GM10266 (cell line): Measurements from ENCODE around the gene PHF11.

ENCODE experiments used
- DNase-seq: peaks from one replicate; pipeline ENCODE4 v3.0.0; 2012; ENCODE audit errors: extremely low spot score
- TF ChIP-seq, protein P1 (sequence below): IDR thresholded peaks from 2 replicates; pipeline ENCODE4 v1.5.1; 2012; ENCODE audit warnings: mild to moderate bottlenecking, low read depth; ENCODE audit not compliant: control insufficient read depth, insufficient read depth; ENCODE audit errors: missing control alignments

PHF11 gene

DNA sequence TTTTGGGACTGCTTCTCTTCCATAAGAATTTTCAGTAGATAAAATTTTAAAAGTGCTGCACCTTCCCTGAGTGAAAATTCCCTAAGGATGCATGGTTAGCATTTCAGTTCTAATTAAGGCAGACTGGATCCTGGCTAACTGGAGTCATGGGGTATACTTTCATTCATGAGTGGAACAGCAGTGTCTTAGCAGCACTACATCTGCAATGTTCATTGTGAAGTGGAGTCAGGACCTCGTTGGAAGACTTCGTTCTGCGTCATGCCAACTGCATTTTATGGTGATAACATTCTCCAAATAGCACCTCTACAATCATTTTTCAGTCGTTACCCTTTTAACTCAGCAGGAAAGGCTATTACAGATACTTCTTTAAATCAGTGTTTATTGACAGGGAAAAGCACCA lies 25.5 kb downstream of the PHF11 start:
- no peak for DNase-seq
- TF ChIP-seq, protein P1, sequence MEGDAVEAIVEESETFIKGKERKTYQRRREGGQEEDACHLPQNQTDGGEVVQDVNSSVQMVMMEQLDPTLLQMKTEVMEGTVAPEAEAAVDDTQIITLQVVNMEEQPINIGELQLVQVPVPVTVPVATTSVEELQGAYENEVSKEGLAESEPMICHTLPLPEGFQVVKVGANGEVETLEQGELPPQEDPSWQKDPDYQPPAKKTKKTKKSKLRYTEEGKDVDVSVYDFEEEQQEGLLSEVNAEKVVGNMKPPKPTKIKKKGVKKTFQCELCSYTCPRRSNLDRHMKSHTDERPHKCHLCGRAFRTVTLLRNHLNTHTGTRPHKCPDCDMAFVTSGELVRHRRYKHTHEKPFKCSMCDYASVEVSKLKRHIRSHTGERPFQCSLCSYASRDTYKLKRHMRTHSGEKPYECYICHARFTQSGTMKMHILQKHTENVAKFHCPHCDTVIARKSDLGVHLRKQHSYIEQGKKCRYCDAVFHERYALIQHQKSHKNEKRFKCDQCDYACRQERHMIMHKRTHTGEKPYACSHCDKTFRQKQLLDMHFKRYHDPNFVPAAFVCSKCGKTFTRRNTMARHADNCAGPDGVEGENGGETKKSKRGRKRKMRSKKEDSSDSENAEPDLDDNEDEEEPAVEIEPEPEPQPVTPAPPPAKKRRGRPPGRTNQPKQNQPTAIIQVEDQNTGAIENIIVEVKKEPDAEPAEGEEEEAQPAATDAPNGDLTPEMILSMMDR: no peak

DNA sequence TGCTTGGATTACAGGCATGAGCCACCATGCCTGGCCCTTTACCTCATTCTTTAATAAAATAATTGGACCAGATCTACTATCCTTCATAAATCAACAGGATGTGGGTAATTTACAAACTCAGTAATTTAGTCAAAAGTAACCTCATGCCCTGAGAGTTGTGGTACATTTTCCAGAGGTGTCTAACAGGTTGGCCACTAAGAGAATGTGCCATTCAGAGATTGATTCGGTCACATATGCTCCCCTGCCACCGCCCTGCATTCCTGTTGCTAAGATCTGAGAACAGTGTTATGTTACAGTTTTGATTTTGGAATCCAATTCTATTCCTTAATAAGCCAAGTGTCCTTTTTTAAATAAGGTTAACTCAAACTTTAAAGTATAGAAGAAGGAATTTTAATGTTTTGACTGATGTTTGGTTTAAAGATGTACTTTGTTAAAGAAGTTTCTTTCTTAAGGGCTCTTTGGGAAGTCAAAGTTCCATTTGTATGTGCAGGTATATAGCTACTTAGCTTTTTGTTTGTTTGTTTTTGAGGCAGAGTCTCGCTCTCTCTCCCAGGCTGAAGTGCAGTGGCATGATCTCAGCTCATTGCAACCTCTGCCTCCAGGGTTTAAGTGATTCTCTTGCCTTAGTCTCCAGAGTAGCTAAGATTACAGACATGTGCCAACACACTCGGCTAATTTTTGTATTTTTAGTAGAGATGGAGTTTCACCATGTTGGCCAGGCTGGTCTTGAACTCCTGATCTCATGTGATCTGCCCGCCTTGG lies 29.2 kb downstream of the PHF11 start:
- TF ChIP-seq, protein P1: no peak
- DNase-seq: no peak

DNA sequence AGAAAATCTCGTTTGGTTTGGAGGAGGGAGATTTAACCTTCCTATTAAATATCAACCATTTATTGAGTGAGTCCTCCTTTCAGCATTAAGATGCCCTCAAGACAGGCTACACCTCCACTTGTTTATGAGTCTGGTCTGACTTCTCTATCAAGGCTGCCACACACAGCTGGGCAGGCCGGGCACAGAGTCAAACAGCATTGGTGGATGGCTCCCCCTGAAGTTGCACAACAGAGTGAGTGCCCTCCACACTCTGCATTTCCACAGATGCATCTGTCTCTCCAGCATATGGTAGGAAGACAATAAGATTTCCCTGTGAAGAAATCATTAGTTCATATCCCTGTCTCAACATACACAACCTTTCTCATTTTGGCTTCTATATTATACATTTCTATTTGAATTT lies 31.4 kb downstream of the PHF11 start:
- TF ChIP-seq, protein P1: no peak
- DNase-seq: no peak

DNA sequence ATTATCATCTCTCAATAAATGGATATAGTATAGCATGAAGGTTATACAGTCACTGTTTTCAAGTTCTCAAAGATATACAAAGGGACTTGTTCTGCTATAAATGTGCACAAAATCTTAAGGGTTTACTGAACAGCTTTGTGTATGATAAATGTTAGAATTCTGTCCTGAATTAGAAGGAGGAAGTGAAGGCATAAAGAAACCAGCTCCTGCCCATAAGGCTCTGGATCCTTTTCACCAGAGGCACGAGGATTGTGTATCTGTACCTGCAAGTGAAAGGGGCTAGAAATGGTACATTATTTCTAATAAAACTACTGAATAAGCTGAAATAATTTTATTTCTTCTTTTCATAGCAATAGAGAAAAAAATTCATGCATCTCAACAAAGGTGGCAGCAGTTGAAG lies 32.4 kb downstream of the PHF11 start:
- no peak for DNase-seq
- TF ChIP-seq, protein P1: no peak

DNA sequence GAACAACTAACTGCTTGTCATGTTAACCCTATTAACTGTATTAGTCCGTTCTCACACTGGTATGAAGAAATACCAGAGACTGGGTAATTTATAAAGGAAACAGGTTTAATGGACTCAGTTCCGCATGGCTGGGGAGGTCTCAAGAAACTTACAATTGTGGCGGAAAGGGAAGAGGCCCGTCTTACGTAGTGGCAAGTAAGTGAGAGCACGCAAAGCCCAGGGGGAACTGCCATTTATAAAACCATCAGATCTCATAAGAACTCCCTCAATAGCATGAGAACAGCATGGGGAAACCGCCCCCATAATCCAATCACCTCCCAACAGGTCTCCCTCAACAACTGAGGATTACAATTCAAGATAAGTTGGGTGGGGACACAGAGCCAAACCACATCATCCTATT lies 34.7 kb downstream of the PHF11 start:
- peak; percentile 28 for DNase-seq
- TF ChIP-seq, protein P1: no peak

DNA sequence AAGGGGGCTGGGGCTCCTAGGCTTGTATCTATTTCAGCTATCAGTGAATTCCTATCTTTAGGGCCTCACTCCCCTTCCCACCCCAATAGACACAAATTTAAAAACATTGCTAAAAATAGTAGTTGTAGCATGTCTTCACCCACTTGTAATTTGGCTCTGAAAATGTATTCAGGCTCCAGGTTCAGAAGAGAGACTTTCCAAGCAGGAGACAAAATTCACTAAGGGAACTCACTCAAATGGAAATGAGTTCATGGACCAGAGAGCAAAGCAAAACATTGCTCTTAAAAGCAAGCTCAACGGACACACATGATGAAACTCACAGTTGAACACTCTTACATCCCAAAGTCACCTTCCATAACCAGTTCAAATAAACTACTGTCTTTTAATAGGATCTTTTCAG lies 36.8 kb downstream of the PHF11 start:
- DNase-seq: no peak
- TF ChIP-seq, protein P1: no peak

DNA sequence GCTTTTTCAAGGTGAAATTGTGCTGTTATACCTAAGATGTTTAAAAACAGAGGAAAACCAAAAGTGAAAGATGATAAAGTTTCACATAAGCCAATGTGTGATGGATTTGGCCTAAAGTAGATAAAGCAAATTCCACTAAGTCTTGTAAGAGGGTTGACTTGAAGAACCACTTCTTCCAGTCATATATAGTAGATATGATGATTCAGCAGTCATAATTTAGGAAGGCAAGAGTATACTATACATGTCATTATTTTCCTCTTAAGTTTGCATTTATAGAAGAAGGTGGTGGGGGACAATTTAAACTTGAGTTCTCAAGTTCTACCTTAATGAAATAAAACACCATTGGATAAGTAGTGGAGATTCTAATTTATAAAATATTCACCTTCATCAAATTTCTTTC lies 37.3 kb downstream of the PHF11 start:
- TF ChIP-seq, protein P1: no peak

More for the DNA sequence above, 37.3 kb downstream of the PHF11 start:
- no peak for DNase-seq
